PC-9 (cell line): ENCODE results near the gene STK39. TPM values are rescaled to one million over a fixed set of nuclear protein-coding genes. Genes with fewer than 3 reads are reported as not detected.

ENCODE experiments used
- BruUV-seq: library from RNA; stranded (reverse); fragments of 400-500 nt; replicated peaks from 2 replicates; lab custom pipeline; 2021; lab: Mats Ljungman, UMichigan
- CTCF ChIA-PET: fragments of 300-600 bp; sonication (Branson Sonifier 250); formaldehyde crosslinking; loops from one replicate; lab custom pipeline; 2022; ENCODE audit warnings: antibody characterized with exemption; lab: Charles Lee
- POLR2A ChIA-PET: fragments of 300-600 bp; sonication (Branson Sonifier 250); formaldehyde crosslinking; loops from one replicate; lab custom pipeline; 2022; ENCODE audit warnings: antibody characterized with exemption; ENCODE audit not compliant: unreplicated experiment; lab: Charles Lee
- DNase-seq, 2 experiments: peaks; one replicate each; pipeline versions ENCODE4 v3.0.0 to v3.0.0-alpha.2; 2015 to 2022; ENCODE audit warnings: mixed read lengths in 1 of 2
- H2AFZ ChIP-seq: fragments of 200-600 bp; sonication (generic); 2 replicates; pipeline ENCODE4 v1.8.1; 2017; ENCODE audit warnings: antibody characterized with exemption
- H3F3A ChIP-seq: fragments of 200-600 bp; sonication (generic); 2 replicates; pipeline ENCODE4 v1.8.1; 2017; ENCODE audit warnings: antibody characterized with exemption, mild to moderate bottlenecking, low read depth; ENCODE audit not compliant: insufficient read depth
- H3K27ac ChIP-seq: fragments of 200-600 bp; sonication (generic); 2 replicates; pipeline ENCODE4 v1.6.1; 2016; ENCODE audit warnings: mixed run types
- H3K27me3 ChIP-seq: fragments of 200-600 bp; sonication (generic); 2 replicates; pipeline ENCODE4 v1.6.1; 2016; ENCODE audit warnings: low read depth, mixed run types; ENCODE audit not compliant: insufficient read depth
- H3K36me3 ChIP-seq: fragments of 200-600 bp; sonication (generic); 2 replicates; pipeline ENCODE4 v1.6.1; 2016; ENCODE audit warnings: low read depth, mixed run types
- H3K4me1 ChIP-seq: fragments of 200-600 bp; sonication (generic); replicated peaks from 2 replicates; pipeline ENCODE4 v1.6.1; 2016; ENCODE audit warnings: mixed run types; ENCODE audit not compliant: insufficient read depth
- H3K4me2 ChIP-seq: fragments of 200-600 bp; sonication (generic); 2 replicates; pipeline ENCODE4 v1.6.1; 2017; ENCODE audit warnings: mixed run types
- H3K4me3 ChIP-seq: fragments of 200-600 bp; sonication (generic); 2 replicates; pipeline ENCODE4 v1.6.1; 2016; ENCODE audit warnings: mixed run types
- H3K79me2 ChIP-seq: fragments of 200-600 bp; sonication (generic); 2 replicates; pipeline ENCODE4 v1.6.1; 2017; ENCODE audit warnings: low read depth, mixed run types
- H3K9me2 ChIP-seq: fragments of 200-600 bp; sonication (generic); 2 replicates; pipeline ENCODE4 v1.8.1; 2017; ENCODE audit warnings: mild to moderate bottlenecking; ENCODE audit not compliant: insufficient read depth
- H3K9me3 ChIP-seq: fragments of 200-600 bp; sonication (generic); 2 replicates; pipeline ENCODE4 v1.8.1; 2016; ENCODE audit warnings: low read depth; ENCODE audit not compliant: insufficient read depth
- H4K20me1 ChIP-seq: fragments of 200-600 bp; sonication (generic); 2 replicates; pipeline ENCODE4 v1.8.1; 2017; ENCODE audit not compliant: insufficient read depth
- CTCF ChIP-seq: fragments of 200-600 bp; sonication (generic); conservative IDR thresholded peaks from 2 replicates; pipeline ENCODE4 v1.6.1; 2017; ENCODE audit warnings: mixed run types, antibody characterized with exemption, mild to moderate bottlenecking, moderate library complexity
- EZH2 ChIP-seq: fragments of 200-600 bp; sonication (generic); IDR thresholded peaks from 2 replicates; pipeline ENCODE4 v1.8.0; 2017; ENCODE audit warnings: antibody characterized with exemption, low read depth
- intact Hi-C: fragments of 100-400 bp; cut with micrococcal nuclease; formaldehyde crosslinking; loops from one replicate; pipeline ENCODE4 v1.10.0; 2022; ENCODE audit not compliant: unreplicated experiment
- total RNA-seq: library from RNA; stranded (reverse); gene quantifications from 2 replicates; pipeline ENCODE4 v1.2.3, GENCODE V29; 2021

The STK39 gene
- total RNA-seq, 1 experiment from 2014 or later, result 14.5 TPM

- POLR2A ChIA-PET, result no interaction called here
- no peak overlapping the region for H3K27ac ChIP-seq
- H3F3A ChIP-seq, result no peaks in the 10 kb centered on the region
- no peaks in the 10 kb centered on the region for H3K27me3 ChIP-seq
- no peak for DNase-seq
- H3K79me2 ChIP-seq, result no peaks in the 10 kb centered on the region
- no peaks in the 10 kb centered on the region for H3K9me3 ChIP-seq
- H3K4me3 ChIP-seq, result no peak overlapping the region
- H3K36me3 ChIP-seq, result no peaks in the 10 kb centered on the region
- H3K4me1 ChIP-seq, result no peaks in the 10 kb centered on the region
- BruUV-seq, result no TSS peak
- no peak overlapping the region for H2AFZ ChIP-seq
- intact Hi-C loops, result no loop called here
- no peaks in the 10 kb centered on the region for H4K20me1 ChIP-seq
- CTCF ChIA-PET, result no interaction called here
- H3K4me2 ChIP-seq, result no peak overlapping the region
- no peaks in the 10 kb centered on the region for H3K9me2 ChIP-seq
- TF ChIP-seq EZH2, result no peak
- no peak for TF ChIP-seq CTCF
These were observed 240.9 kb downstream of the STK39 start for GRCh38 chr2:168006498-168006897.

GRCh38 chr2:168005586-168005985, 241.8 kb downstream of the STK39 start:
- Histone ChIP-seq H3K9me2 (no peaks in the 10 kb centered on the region), H4K20me1 (no peaks in the 10 kb centered on the region), H3K27ac (no peak overlapping the region), H3K27me3 (no peaks in the 10 kb centered on the region), H3K79me2 (no peaks in the 10 kb centered on the region), H3F3A (no peaks in the 10 kb centered on the region), H3K4me2 (no peak overlapping the region), H3K36me3 (no peaks in the 10 kb centered on the region), H3K9me3 (no peaks in the 10 kb centered on the region), H2AFZ (no peak overlapping the region), H3K4me1 (no peaks in the 10 kb centered on the region), H3K4me3 (no peak overlapping the region)
- DNase-seq, result no peak
- no TSS peak for BruUV-seq
- POLR2A ChIA-PET, result no interaction called here
- no peak for TF ChIP-seq CTCF
- TF ChIP-seq EZH2, result no peak
- CTCF ChIA-PET, result no interaction called here
- intact Hi-C loops, result no loop called here

- no peak overlapping the region for H3K4me2 ChIP-seq
- no peaks in the 10 kb centered on the region for H3K27me3 ChIP-seq
- no peak overlapping the region for H2AFZ ChIP-seq
- no TSS peak for BruUV-seq
- no peak overlapping the region for H3K4me3 ChIP-seq
- no peak overlapping the region for H3K27ac ChIP-seq
- H3K9me2 ChIP-seq, result no peaks in the 10 kb centered on the region
- H3K36me3 ChIP-seq, result no peaks in the 10 kb centered on the region
- no peak for DNase-seq
- no peaks in the 10 kb centered on the region for H3K4me1 ChIP-seq
- TF ChIP-seq CTCF, result no peak
- TF ChIP-seq EZH2, result no peak
- POLR2A ChIA-PET, result interaction anchor here (0.7 kb wide), 1 partner anchor 13 kb away, joined by 3 read pairs; no protein-coding TSS in a partner anchor
- intact Hi-C loops, result no loop called here
- no peaks in the 10 kb centered on the region for H4K20me1 ChIP-seq
- H3K79me2 ChIP-seq, result no peaks in the 10 kb centered on the region
- no peaks in the 10 kb centered on the region for H3F3A ChIP-seq
- CTCF ChIA-PET, result no interaction called here
- H3K9me3 ChIP-seq, result no peaks in the 10 kb centered on the region
These were observed 243.5 kb downstream of the STK39 start for GRCh38 chr2:168003876-168004275.
